Adrenal gland (tissue), 12 donors: Measurements from ENCODE around the gene PLD1. TPM values are rescaled to one million over a fixed set of nuclear protein-coding genes. Genes with fewer than 3 reads are reported as not detected.
A peak's percentile ranks its signal among the peaks of the same experiment; 100 is the strongest.

Experiments
- DNase-seq, 7 donors: peaks; one replicate each; pipeline ENCODE4 v3.0.0-alpha.2; 2019 to 2020
- H3K27ac ChIP-seq, 5 donors: fragments of 200-600 bp; sonication (generic) in 4 of 5; 1 replicate in 3 of 5; 2 replicates in 2 of 5; pipeline versions ENCODE4 v1.5.1 to v1.8.0; 2016 to 2020; ENCODE audit warnings: mild to moderate bottlenecking in 1 of 5
- H3K27me3 ChIP-seq: fragments of 200-600 bp; 2 replicates; pipeline ENCODE4 v1.8.0; 2021
- H3K36me3 ChIP-seq, 2 donors: fragments of 200-600 bp; replicated peaks in 1 of 2; 1 replicate in 1 of 2; 2 replicates in 1 of 2; pipeline versions ENCODE4 v1.5.1 to v1.8.0; 2018 to 2022
- H3K4me1 ChIP-seq, 2 donors: fragments of 200-600 bp; replicated peaks in 1 of 2; 1 replicate in 1 of 2; 2 replicates in 1 of 2; pipeline versions ENCODE4 v1.5.1 to v1.8.0; 2018 to 2021
- H3K4me3 ChIP-seq, 4 donors: fragments of 200-600 bp; sonication (generic) in 3 of 4; one replicate each; pipeline ENCODE4 v1.5.1; 2016 to 2018
- H3K9me3 ChIP-seq, 3 donors: fragments of 200-600 bp; sonication (generic) in 1 of 3; replicated peaks in 1 of 3; 1 replicate in 2 of 3; 2 replicates in 1 of 3; pipeline versions ENCODE4 v1.5.1 to v1.8.0; 2016 to 2021
- POLR2A ChIP-seq, 2 donors: fragments of 450-650 bp; IDR thresholded peaks; one replicate each; pipeline ENCODE4 v1.6.1; 2017; ENCODE audit warnings: antibody characterized with exemption in 2 of 2, mild to moderate bottlenecking in 2 of 2, moderate library complexity in 1 of 2
- WGBS, 4 donors: extraction: QIAGEN DNeasy Blood & Tissue Kit in 2 of 4; methylation state at CpG; one replicate each; pipeline versions ENCODE4 v1.1.5 to v1.1.7; 2013 to 2017; 5-methylcytosine and 5-hydroxymethylcytosine counted together
- intact Hi-C, 2 donors: fragments of 100-400 bp; cut with DNase I; formaldehyde crosslinking; loops; one replicate each; pipeline versions ENCODE4 v1.14.1 to v1.15.0; 2022 to 2023
- polyA plus RNA-seq, 3 donors: library from polyadenylated mRNA; stranded (reverse); fragments of 200-250 nt in 2 of 3; fragments of 350-450 nt in 1 of 3; fragmentation: Illumina TruSeq in 1 of 3; extraction: RNeasy Lipid Tissue Mini Kit (QIAGEN cat#74804) in 1 of 3; gene quantifications; one replicate each; pipeline ENCODE4 v1.2.3, GENCODE V29; 2013 to 2014
- total RNA-seq, 9 donors: library from RNA; depleted of rRNA in 4 of 9; stranded (reverse); fragments of >200 nt in 4 of 9; fragments of 120-200 nt in 1 of 9; fragmentation: NEBNext Ultra II Directional in 1 of 9; extraction: Animal tissue kit (Norgen Biotek cat#: 25700) in 1 of 9; gene quantifications; one replicate each; pipeline versions ENCODE4 v1.1.0 to v1.2.4, GENCODE V29; 2013 to 2023
- TF ChIP-seq, protein P1 (sequence below), 6 experiments: fragments of 450-650 bp in 4 of 6; fragments of 200-600 bp in 2 of 6; sonication (generic) in 1 of 6; IDR thresholded peaks; 1 replicate in 5 of 6; 2 replicates in 1 of 6; pipeline versions ENCODE4 v1.5.1 to v1.8.0; 2016 to 2021; ENCODE audit warnings: antibody characterized with exemption in 6 of 6, mild to moderate bottlenecking in 2 of 6, moderate library complexity in 1 of 6
- donor health status: healthy with polysubstance abuse.
- donor health status: Bipolar disorder and iron deficiency.
- donor health status: DM: yes; HTN: yes; CAD: no.
- donor health status: DM: no; HTN: no; CAD: no.
- donor health status: DM: no; HTN: no; CAD: no.
- donor health status: DM: yes; HTN: yes; CAD: no.

PLD1 gene
- total and polyA plus RNA-seq, 12 donors = 25.7 to 178 (median 94.5) TPM

DNA sequence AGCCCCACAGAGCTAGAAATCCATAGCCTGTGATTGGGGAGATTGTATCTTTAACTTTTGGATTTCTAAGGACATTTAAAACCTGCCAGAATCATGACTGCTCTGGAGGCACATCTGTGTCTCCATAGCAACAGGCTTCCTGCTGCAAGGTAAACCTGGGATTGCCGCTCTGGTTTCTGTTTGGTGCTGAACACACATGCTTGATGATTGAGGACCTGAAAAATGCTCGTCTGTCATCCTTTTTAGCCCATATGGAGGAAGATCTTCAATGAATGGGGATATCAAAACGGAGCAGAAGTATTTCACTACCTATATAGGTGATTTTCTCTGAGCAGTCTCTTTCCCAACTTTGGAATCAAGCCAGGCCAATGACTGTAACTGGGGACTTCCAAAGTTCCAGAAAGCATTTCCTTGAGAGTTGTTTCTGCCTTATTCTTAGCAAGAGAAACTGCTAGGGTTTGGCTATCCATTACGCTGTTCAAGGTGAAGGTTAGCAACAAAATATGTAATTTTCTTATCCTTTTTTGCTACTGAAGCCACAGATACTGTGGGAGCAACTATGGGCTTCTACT lies 253.6 kb downstream of the PLD1 start:
- Histone ChIP-seq H3K36me3 (no peaks in the 10 kb centered on the region), H3K27me3 (no peaks in the 10 kb centered on the region), H3K27ac (no peak overlapping the region), H3K9me3 (no peaks in the 10 kb centered on the region), H3K4me3 (no peak overlapping the region), H3K4me1 (peaks cover 0 to 10% of the 10 kb centered on the region in 2 donors)
- WGBS, 4 donors = 43 to 65% (median 55%) methylated on average over 4 of the region's 4 CpGs
- DNase-seq = peak in 1 of 7 donors; percentile 63
- no peak for TF ChIP-seq POLR2A (IDR thresholded peaks at IDR 0.05)
- intact Hi-C loops = no loop called here

GRCh38 chr3:171556148-171556547 lies 254.1 kb downstream of the PLD1 start:
- Histone ChIP-seq H3K9me3 (no peaks in the 10 kb centered on the region), H3K27me3 (no peaks in the 10 kb centered on the region), H3K27ac (no peak overlapping the region), H3K36me3 (no peaks in the 10 kb centered on the region), H3K4me1 (peaks cover 0 to 10% of the 10 kb centered on the region in 2 donors), H3K4me3 (no peak overlapping the region)
- TF ChIP-seq POLR2A (IDR thresholded peaks at IDR 0.05) = no peak
- TF ChIP-seq, protein P1, sequence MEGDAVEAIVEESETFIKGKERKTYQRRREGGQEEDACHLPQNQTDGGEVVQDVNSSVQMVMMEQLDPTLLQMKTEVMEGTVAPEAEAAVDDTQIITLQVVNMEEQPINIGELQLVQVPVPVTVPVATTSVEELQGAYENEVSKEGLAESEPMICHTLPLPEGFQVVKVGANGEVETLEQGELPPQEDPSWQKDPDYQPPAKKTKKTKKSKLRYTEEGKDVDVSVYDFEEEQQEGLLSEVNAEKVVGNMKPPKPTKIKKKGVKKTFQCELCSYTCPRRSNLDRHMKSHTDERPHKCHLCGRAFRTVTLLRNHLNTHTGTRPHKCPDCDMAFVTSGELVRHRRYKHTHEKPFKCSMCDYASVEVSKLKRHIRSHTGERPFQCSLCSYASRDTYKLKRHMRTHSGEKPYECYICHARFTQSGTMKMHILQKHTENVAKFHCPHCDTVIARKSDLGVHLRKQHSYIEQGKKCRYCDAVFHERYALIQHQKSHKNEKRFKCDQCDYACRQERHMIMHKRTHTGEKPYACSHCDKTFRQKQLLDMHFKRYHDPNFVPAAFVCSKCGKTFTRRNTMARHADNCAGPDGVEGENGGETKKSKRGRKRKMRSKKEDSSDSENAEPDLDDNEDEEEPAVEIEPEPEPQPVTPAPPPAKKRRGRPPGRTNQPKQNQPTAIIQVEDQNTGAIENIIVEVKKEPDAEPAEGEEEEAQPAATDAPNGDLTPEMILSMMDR (IDR thresholded peaks at IDR 0.05) = no peak
- 22 to 32% (median 29%) methylated on average over 5 of the region's 5 CpGs for WGBS, 4 donors
- intact Hi-C loops = no loop called here
- DNase-seq = peak in 5 of 7 donors; percentile 30 to 72 (median 34)

GRCh38 chr3:171553086-171553485 lies 257.2 kb downstream of the PLD1 start:
- no peak for TF ChIP-seq POLR2A (IDR thresholded peaks at IDR 0.05)
- TF ChIP-seq, protein P1 (IDR thresholded peaks at IDR 0.05) = no peak
- DNase-seq = no peak
- WGBS, 4 donors = 79 to 89% (median 86%) methylated on average over 2 of the region's 2 CpGs
- no peaks in the 10 kb centered on the region for H3K36me3 ChIP-seq
- intact Hi-C loops = no loop called here
- no peak overlapping the region for H3K4me3 ChIP-seq
- no peaks in the 10 kb centered on the region for H3K9me3 ChIP-seq
- no peaks in the 10 kb centered on the region for H3K27me3 ChIP-seq
- H3K27ac ChIP-seq = no peak overlapping the region
- peaks cover 0 to 10% of the 10 kb centered on the region in 2 donors for H3K4me1 ChIP-seq

DNA sequence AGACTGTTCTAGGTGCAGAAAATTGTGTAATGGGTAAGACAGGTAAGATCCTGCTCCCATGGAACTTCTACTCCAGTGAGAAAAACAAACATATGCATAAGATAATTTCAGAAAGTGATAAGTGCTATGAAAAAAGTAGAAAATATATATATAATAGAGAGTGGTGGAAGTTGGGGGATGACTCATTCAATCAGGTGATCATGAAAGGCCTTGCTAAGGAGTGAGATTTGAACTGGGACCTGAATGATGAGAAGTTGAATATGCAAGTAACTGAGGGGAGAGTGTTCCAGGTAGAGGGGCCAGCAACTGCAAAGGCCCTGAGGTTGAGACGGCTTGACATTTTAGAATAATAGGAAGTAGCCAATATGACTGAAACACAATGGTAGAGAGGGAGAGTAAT lies 257.8 kb downstream of the PLD1 start:
- Histone ChIP-seq H3K4me1 (peaks cover 0 to 10% of the 10 kb centered on the region in 2 donors), H3K27me3 (no peaks in the 10 kb centered on the region), H3K36me3 (no peaks in the 10 kb centered on the region), H3K4me3 (no peak overlapping the region), H3K27ac (no peak overlapping the region), H3K9me3 (no peaks in the 10 kb centered on the region)
- no peak for DNase-seq
- TF ChIP-seq POLR2A (IDR thresholded peaks at IDR 0.05) = no peak
- TF ChIP-seq, protein P1 (IDR thresholded peaks at IDR 0.05) = no peak
- intact Hi-C loops = no loop called here
- 74 to 94% (median 83%) methylated on average over 1 of the region's 1 CpG for WGBS, 4 donors

GRCh38 chr3:171551296-171551695 lies 259.0 kb downstream of the PLD1 start:
- H3K27me3 ChIP-seq = no peaks in the 10 kb centered on the region
- no peak overlapping the region for H3K4me3 ChIP-seq
- TF ChIP-seq, protein P1 (IDR thresholded peaks at IDR 0.05) = no peak
- TF ChIP-seq POLR2A (IDR thresholded peaks at IDR 0.05) = no peak
- WGBS, 4 donors = 75 to 93% (median 88%) methylated on average over 1 of the region's 1 CpG
- H3K4me1 ChIP-seq = peaks cover 0 to 2% of the 10 kb centered on the region in 2 donors
- H3K27ac ChIP-seq = no peak overlapping the region
- H3K9me3 ChIP-seq = no peaks in the 10 kb centered on the region
- no peaks in the 10 kb centered on the region for H3K36me3 ChIP-seq
- intact Hi-C loops = no loop called here
- DNase-seq = no peak
